HepG2 (cell line): ENCODE data around the gene IGF2BP1. TPM values are rescaled to one million over a fixed set of nuclear protein-coding genes. Genes with fewer than 3 reads are reported as not detected.

ENCODE experiments used
- ARID4A ChIP-seq: sonication (generic); formaldehyde crosslinking; IDR thresholded peaks from 2 replicates; pipeline ENCODE4 v1.5.0; 2020; ENCODE audit warnings: mild to moderate bottlenecking, missing genetic modification reagents, borderline replicate concordance
- BHLHE40 ChIP-seq: IDR thresholded peaks from 2 replicates; pipeline ENCODE4 v1.6.1; 2011; ENCODE audit warnings: low read length, improper control_type of control experiment
- HOXA3 ChIP-seq: sonication (generic); formaldehyde crosslinking; IDR thresholded peaks from 2 replicates; pipeline ENCODE4 v1.5.0; 2020; ENCODE audit warnings: missing genetic modification reagents
- KDM1A ChIP-seq: IDR thresholded peaks from 2 replicates; pipeline ENCODE4 v1.6.1; 2016; ENCODE audit warnings: missing compliant biosample characterization
- NCOA5 ChIP-seq: sonication (generic); formaldehyde crosslinking; IDR thresholded peaks from 2 replicates; pipeline ENCODE4 v1.4.0; 2020; ENCODE audit warnings: missing genetic modification reagents
- ONECUT2 ChIP-seq: sonication (generic); formaldehyde crosslinking; IDR thresholded peaks from 2 replicates; pipeline ENCODE4 v1.4.0; 2020; ENCODE audit warnings: missing genetic modification reagents
- PHF21A ChIP-seq: sonication (generic); formaldehyde crosslinking; IDR thresholded peaks from 2 replicates; pipeline ENCODE4 v1.5.0; 2020; ENCODE audit warnings: mild to moderate bottlenecking, missing genetic modification reagents
- PHF8 ChIP-seq: sonication (generic); formaldehyde crosslinking; IDR thresholded peaks from 2 replicates; pipeline ENCODE4 v1.5.0; 2020; ENCODE audit warnings: missing genetic modification reagents
- RBFOX2 ChIP-seq: fragments of 200-400 bp; formaldehyde crosslinking; IDR thresholded peaks from 2 replicates; pipeline ENCODE4 v1.6.1; 2017; ENCODE audit warnings: low read depth, mild to moderate bottlenecking, low read length
- RBM39 ChIP-seq: fragments of 200-400 bp; formaldehyde crosslinking; IDR thresholded peaks from one replicate; pipeline ENCODE4 v1.6.1; 2018; ENCODE audit warnings: antibody characterized with exemption, mild to moderate bottlenecking, low read depth, low read length; ENCODE audit not compliant: poor library complexity, severe bottlenecking
- SMARCC2 ChIP-seq: fragments of 450-650 bp; IDR thresholded peaks from 2 replicates; pipeline ENCODE4 v1.6.1; 2017; ENCODE audit warnings: antibody characterized with exemption, mild to moderate bottlenecking
- ZKSCAN5 ChIP-seq: sonication (generic); formaldehyde crosslinking; IDR thresholded peaks from 2 replicates; pipeline ENCODE4 v1.5.1; 2020; ENCODE audit warnings: mild to moderate bottlenecking, missing genetic modification reagents
- ZNF101 ChIP-seq: sonication (generic); formaldehyde crosslinking; IDR thresholded peaks from 2 replicates; pipeline ENCODE4 v1.4.0; 2020; ENCODE audit warnings: mild to moderate bottlenecking, low read depth, missing genetic modification reagents, borderline replicate concordance
- ZNF264 ChIP-seq: sonication (generic); formaldehyde crosslinking; IDR thresholded peaks from 2 replicates; pipeline ENCODE4 v1.4.0; 2020; ENCODE audit warnings: missing genetic modification reagents
- ZNF512 ChIP-seq: sonication (generic); formaldehyde crosslinking; IDR thresholded peaks from 2 replicates; pipeline ENCODE4 v1.4.0; 2020; ENCODE audit warnings: mild to moderate bottlenecking, missing genetic modification reagents
- ZNF619 ChIP-seq: sonication (generic); formaldehyde crosslinking; IDR thresholded peaks from 2 replicates; pipeline ENCODE4 v1.4.0; 2020; ENCODE audit warnings: mild to moderate bottlenecking, missing genetic modification reagents
- ZNF660 ChIP-seq: sonication (generic); formaldehyde crosslinking; IDR thresholded peaks from 2 replicates; pipeline ENCODE4 v1.5.1; 2020; ENCODE audit warnings: mild to moderate bottlenecking, low read depth, missing genetic modification reagents, borderline replicate concordance
- ZNF691 ChIP-seq: sonication (generic); formaldehyde crosslinking; IDR thresholded peaks from 2 replicates; pipeline ENCODE4 v1.4.0; 2020; ENCODE audit warnings: missing genetic modification reagents, low read depth, mild to moderate bottlenecking, borderline replicate concordance
- ZNF724P ChIP-seq: sonication (generic); formaldehyde crosslinking; IDR thresholded peaks from 2 replicates; pipeline ENCODE4 v1.8.0; 2022; ENCODE audit warnings: missing genetic modification reagents, borderline replicate concordance
- ZNF761 ChIP-seq: sonication (generic); formaldehyde crosslinking; conservative IDR thresholded peaks from 2 replicates; pipeline ENCODE4 v1.4.0; 2020; ENCODE audit warnings: mild to moderate bottlenecking, missing genetic modification reagents
- polyA plus RNA-seq, 8 experiments: library from polyadenylated mRNA; depleted of rRNA in 3 of 8; stranded (reverse) in 7 of 8; unstranded in 1 of 8; fragments of >200 nt; fragmentation: Illumina TruSeq in 4 of 8; extraction: Trizol in 4 of 8; gene quantifications; 2 replicates each; pipeline versions ENCODE4 v1.2.1 to v1.2.3, GENCODE V29; 2011 to 2016; ENCODE audit warnings: low read depth in 4 of 8, missing spikeins in 1 of 8, mixed read lengths in 1 of 8; ENCODE audit not compliant: insufficient read depth in 1 of 8
- total RNA-seq, 5 experiments: library from RNA; depleted of rRNA; stranded (reverse); fragments of >200 nt; fragmentation: Illumina TruSeq; extraction: Trizol; gene quantifications; 2 replicates each; pipeline ENCODE4 v1.2.3, GENCODE V29; 2016; ENCODE audit warnings: low read depth in 1 of 5
- TF ChIP-seq, protein P1 (sequence below): IDR thresholded peaks from 2 replicates; pipeline ENCODE4 v1.6.1; 2016; ENCODE audit warnings: low read depth, borderline replicate concordance
- TF ChIP-seq, protein P2 (sequence below): sonication (generic); formaldehyde crosslinking; IDR thresholded peaks from 2 replicates; pipeline ENCODE4 v1.4.0; 2020; ENCODE audit warnings: missing genetic modification reagents, borderline replicate concordance

The IGF2BP1 gene
- total and polyA plus RNA-seq, 2 of the 13 experiments (the other 11 are each of a cell fraction or from before 2014, with no cell fraction given), result 29.7 to 75.1 TPM

- 0 out of 2 replicates have a peak, but pooled peaks have one; percentile 60 for TF ChIP-seq ZNF264
- no peak for TF ChIP-seq ZKSCAN5 (CRISPR knock-in tag)
- no peak for TF ChIP-seq ZNF724P (CRISPR knock-in tag)
- TF ChIP-seq ONECUT2 (CRISPR knock-in tag), result no peak
- TF ChIP-seq ZNF101 (CRISPR knock-in tag), result no peak
- TF ChIP-seq ZNF691 (CRISPR knock-in tag), result no peak
- no peak for TF ChIP-seq ZNF660 (CRISPR knock-in tag)
- no peak for TF ChIP-seq BHLHE40
- TF ChIP-seq PHF8 (CRISPR knock-in tag), result peak; percentile 34; the same call in 1 of the 2 replicates
- TF ChIP-seq RBFOX2, result no peak
- TF ChIP-seq HOXA3, result no peak
- peak; percentile 41; the same call in 1 of the 2 replicates for TF ChIP-seq ZNF512 (CRISPR knock-in tag)
- TF ChIP-seq, protein P1, sequence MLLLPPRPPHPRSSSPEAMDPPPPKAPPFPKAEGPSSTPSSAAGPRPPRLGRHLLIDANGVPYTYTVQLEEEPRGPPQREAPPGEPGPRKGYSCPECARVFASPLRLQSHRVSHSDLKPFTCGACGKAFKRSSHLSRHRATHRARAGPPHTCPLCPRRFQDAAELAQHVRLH (CRISPR knock-in tag), result 0 out of 2 replicates have a peak, but pooled peaks have one; percentile 15
- no peak for TF ChIP-seq SMARCC2
- no peak for TF ChIP-seq ZNF761
- no peak for TF ChIP-seq ZNF619 (CRISPR knock-in tag)
- TF ChIP-seq, protein P2, sequence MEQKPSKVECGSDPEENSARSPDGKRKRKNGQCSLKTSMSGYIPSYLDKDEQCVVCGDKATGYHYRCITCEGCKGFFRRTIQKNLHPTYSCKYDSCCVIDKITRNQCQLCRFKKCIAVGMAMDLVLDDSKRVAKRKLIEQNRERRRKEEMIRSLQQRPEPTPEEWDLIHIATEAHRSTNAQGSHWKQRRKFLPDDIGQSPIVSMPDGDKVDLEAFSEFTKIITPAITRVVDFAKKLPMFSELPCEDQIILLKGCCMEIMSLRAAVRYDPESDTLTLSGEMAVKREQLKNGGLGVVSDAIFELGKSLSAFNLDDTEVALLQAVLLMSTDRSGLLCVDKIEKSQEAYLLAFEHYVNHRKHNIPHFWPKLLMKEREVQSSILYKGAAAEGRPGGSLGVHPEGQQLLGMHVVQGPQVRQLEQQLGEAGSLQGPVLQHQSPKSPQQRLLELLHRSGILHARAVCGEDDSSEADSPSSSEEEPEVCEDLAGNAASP (CRISPR knock-in tag), result peak; percentile 39; the same call in 1 of the 2 replicates
- TF ChIP-seq ARID4A (CRISPR knock-in tag), result no peak
- no peak for TF ChIP-seq NCOA5 (CRISPR knock-in tag)
- peak; percentile 49 for TF ChIP-seq PHF21A (CRISPR knock-in tag)
- no peak for TF ChIP-seq RBM39
- TF ChIP-seq KDM1A (CRISPR knock-in tag), result no peak
These were observed 36.2 kb upstream of the IGF2BP1 start (continued) for GRCh38 chr17:48960834-48961515.
